Stimulated activated naive B cell treated with anti-CD40 and anti-IgM and Interleukin-4, amounts not matched to agents 10 μg/mL and 1 μg/mL and 100 μg/mL, for 72 hours (primary cell): ENCODE data around the gene MAN1A2.

Experiments used
- ATAC-seq, 2 donors: fragments of 150-1000 bp; cut with Tn5 transposase; replicated peaks; 2 replicates each; pipeline ENCODE4 v1.10.0; 2021; ENCODE audit warnings: moderate library complexity in 1 of 2
- DNase-seq: peaks from one replicate; pipeline ENCODE4 v3.0.0; 2021
- H3K27ac Mint-ChIP-seq: one replicate; pipeline ENCODE4 v1.8.0; 2022; ENCODE audit warnings: mild to moderate bottlenecking, mixed read lengths
- H3K27me3 Mint-ChIP-seq, 2 donors: one replicate each; pipeline ENCODE4 v1.8.0; 2022; ENCODE audit warnings: mixed read lengths in 2 of 2
- H3K36me3 Mint-ChIP-seq, 2 donors: one replicate each; pipeline ENCODE4 v1.8.0; 2022; ENCODE audit warnings: mixed read lengths in 2 of 2, mild to moderate bottlenecking in 1 of 2
- H3K4me1 Mint-ChIP-seq, 2 donors: one replicate each; pipeline ENCODE4 v1.8.0; 2022; ENCODE audit warnings: mixed read lengths in 2 of 2, mild to moderate bottlenecking in 1 of 2
- H3K4me3 Mint-ChIP-seq, 2 donors: one replicate each; pipeline ENCODE4 v1.8.0; 2022; ENCODE audit warnings: mild to moderate bottlenecking in 2 of 2, mixed read lengths in 2 of 2, moderate library complexity in 1 of 2
- H3K9me3 Mint-ChIP-seq, 2 donors: one replicate each; pipeline ENCODE4 v1.8.0; 2022; ENCODE audit warnings: mixed read lengths in 2 of 2, mild to moderate bottlenecking in 1 of 2

MAN1A2 gene

GRCh38 chr1:117368116-117369108, 1.2 kb downstream of the MAN1A2 start:
- Mint-ChIP-seq H3K36me3 (peaks cover 0 to 5% of the 10 kb centered on the region in 2 donors), H3K27ac (peak overlapping the region; percentile 78), H3K4me1 (peaks cover 35 to 71% of the 10 kb centered on the region in 2 donors), H3K27me3 (no peaks in the 10 kb centered on the region), H3K4me3 (peak overlapping the region; percentile 87), H3K9me3 (no peaks in the 10 kb centered on the region)
- peak in 1 of 2 donors; percentile 22 for ATAC-seq
- no peak for DNase-seq

- DNase-seq: no peak
- Mint-ChIP-seq H3K27ac (no peak overlapping the region), H3K27me3 (no peaks in the 10 kb centered on the region), H3K36me3 (peaks cover 0 to 5% of the 10 kb centered on the region in 2 donors), H3K4me1 (peaks cover 32 to 73% of the 10 kb centered on the region in 2 donors), H3K9me3 (no peaks in the 10 kb centered on the region), H3K4me3 (peak overlapping the region; percentile 63 to 66)
- ATAC-seq: no peak
Observed at GRCh38 chr1:117370071-117370470, 2.8 kb downstream of the MAN1A2 start.

GRCh38 chr1:117370509-117370908, 3.3 kb downstream of the MAN1A2 start:
- H3K4me3 Mint-ChIP-seq: no peak overlapping the region
- no peaks in the 10 kb centered on the region for H3K27me3 Mint-ChIP-seq
- H3K4me1 Mint-ChIP-seq: peaks cover 31 to 69% of the 10 kb centered on the region in 2 donors
- peaks cover 0 to 5% of the 10 kb centered on the region in 2 donors for H3K36me3 Mint-ChIP-seq
- H3K9me3 Mint-ChIP-seq: no peaks in the 10 kb centered on the region
- ATAC-seq (no peak), DNase-seq (no peak)
- no peak overlapping the region for H3K27ac Mint-ChIP-seq

GRCh38 chr1:117371441-117372151, 4.3 kb downstream of the MAN1A2 start:
- H3K4me3 Mint-ChIP-seq: peak overlapping the region in 1 of 2 donors; percentile 20
- peaks cover 32 to 60% of the 10 kb centered on the region in 2 donors for H3K4me1 Mint-ChIP-seq
- H3K9me3 Mint-ChIP-seq: no peaks in the 10 kb centered on the region
- H3K27ac Mint-ChIP-seq: no peak overlapping the region
- no peak for ATAC-seq
- H3K36me3 Mint-ChIP-seq: peaks cover 0 to 10% of the 10 kb centered on the region in 2 donors
- H3K27me3 Mint-ChIP-seq: no peaks in the 10 kb centered on the region
- DNase-seq: no peak

- Mint-ChIP-seq H3K36me3 (peaks cover 0 to 10% of the 10 kb centered on the region in 2 donors), H3K4me1 (peaks cover 29 to 55% of the 10 kb centered on the region in 2 donors), H3K27me3 (no peaks in the 10 kb centered on the region), H3K27ac (no peak overlapping the region), H3K9me3 (no peaks in the 10 kb centered on the region), H3K4me3 (no peak overlapping the region)
- DNase-seq (no peak), ATAC-seq (no peak)
Observed at GRCh38 chr1:117372863-117373412, 5.7 kb downstream of the MAN1A2 start.

- Mint-ChIP-seq H3K4me1 (peaks cover 23 to 50% of the 10 kb centered on the region in 2 donors), H3K27me3 (no peaks in the 10 kb centered on the region), H3K4me3 (no peak overlapping the region), H3K9me3 (no peaks in the 10 kb centered on the region), H3K36me3 (peaks cover 0 to 10% of the 10 kb centered on the region in 2 donors), H3K27ac (no peak overlapping the region)
- DNase-seq (no peak), ATAC-seq (no peak)
Observed at GRCh38 chr1:117373932-117374331, 6.7 kb downstream of the MAN1A2 start.

GRCh38 chr1:117375327-117375726, 8.1 kb downstream of the MAN1A2 start:
- H3K4me3 Mint-ChIP-seq: no peak overlapping the region
- H3K4me1 Mint-ChIP-seq: peaks cover 21 to 49% of the 10 kb centered on the region in 2 donors
- peaks cover 0 to 10% of the 10 kb centered on the region in 2 donors for H3K36me3 Mint-ChIP-seq
- H3K27ac Mint-ChIP-seq: no peak overlapping the region
- no peak for DNase-seq
- no peak for ATAC-seq
- H3K9me3 Mint-ChIP-seq: no peaks in the 10 kb centered on the region
- H3K27me3 Mint-ChIP-seq: no peaks in the 10 kb centered on the region

GRCh38 chr1:117387060-117387633, 19.9 kb downstream of the MAN1A2 start:
- ATAC-seq (no peak), DNase-seq (no peak)
- no peaks in the 10 kb centered on the region for H3K27me3 Mint-ChIP-seq
- peaks cover 11 to 13% of the 10 kb centered on the region in 2 donors for H3K36me3 Mint-ChIP-seq
- no peak overlapping the region for H3K4me3 Mint-ChIP-seq
- peaks cover 31 to 63% of the 10 kb centered on the region in 2 donors for H3K4me1 Mint-ChIP-seq
- H3K27ac Mint-ChIP-seq: no peak overlapping the region
- peaks cover 5 to 8% of the 10 kb centered on the region in 2 donors for H3K9me3 Mint-ChIP-seq

GRCh38 chr1:117388328-117388727, 21.1 kb downstream of the MAN1A2 start:
- Mint-ChIP-seq H3K27me3 (no peaks in the 10 kb centered on the region), H3K4me3 (no peak overlapping the region), H3K4me1 (peaks cover 31 to 68% of the 10 kb centered on the region in 2 donors), H3K9me3 (peaks cover 4 to 5% of the 10 kb centered on the region in 2 donors), H3K36me3 (peaks cover 4 to 9% of the 10 kb centered on the region in 2 donors), H3K27ac (no peak overlapping the region)
- DNase-seq (no peak), ATAC-seq (no peak)

- H3K4me3 Mint-ChIP-seq: no peak overlapping the region
- no peak for DNase-seq
- H3K36me3 Mint-ChIP-seq: peaks cover 0 to 3% of the 10 kb centered on the region in 2 donors
- peaks cover 31 to 69% of the 10 kb centered on the region in 2 donors for H3K4me1 Mint-ChIP-seq
- no peaks in the 10 kb centered on the region for H3K27me3 Mint-ChIP-seq
- H3K27ac Mint-ChIP-seq: no peak overlapping the region
- no peak for ATAC-seq
- H3K9me3 Mint-ChIP-seq: peaks cover 0 to 1% of the 10 kb centered on the region in 2 donors
Observed at GRCh38 chr1:117389284-117389683, 22.0 kb downstream of the MAN1A2 start.

GRCh38 chr1:117389779-117390178, 22.5 kb downstream of the MAN1A2 start:
- Mint-ChIP-seq H3K9me3 (peaks cover 0 to 1% of the 10 kb centered on the region in 2 donors), H3K4me1 (peaks cover 34 to 74% of the 10 kb centered on the region in 2 donors), H3K27ac (no peak overlapping the region), H3K27me3 (no peaks in the 10 kb centered on the region), H3K4me3 (no peak overlapping the region), H3K36me3 (no peaks in the 10 kb centered on the region)
- ATAC-seq: no peak
- no peak for DNase-seq

GRCh38 chr1:117392771-117393170, 25.5 kb downstream of the MAN1A2 start:
- Mint-ChIP-seq H3K27ac (no peak overlapping the region), H3K9me3 (peaks cover 0 to 1% of the 10 kb centered on the region in 2 donors), H3K4me3 (no peak overlapping the region), H3K4me1 (peaks cover 24 to 50% of the 10 kb centered on the region in 2 donors), H3K27me3 (no peaks in the 10 kb centered on the region), H3K36me3 (no peaks in the 10 kb centered on the region)
- ATAC-seq (no peak), DNase-seq (no peak)

- Mint-ChIP-seq H3K4me3 (no peak overlapping the region), H3K4me1 (peaks cover 32 to 52% of the 10 kb centered on the region in 2 donors), H3K27ac (no peak overlapping the region), H3K36me3 (peaks cover 4 to 7% of the 10 kb centered on the region in 2 donors), H3K27me3 (no peaks in the 10 kb centered on the region), H3K9me3 (no peaks in the 10 kb centered on the region)
- ATAC-seq (no peak), DNase-seq (no peak)
Observed at GRCh38 chr1:117396074-117396473, 28.8 kb downstream of the MAN1A2 start.

GRCh38 chr1:117396636-117397035, 29.4 kb downstream of the MAN1A2 start:
- peaks cover 32 to 47% of the 10 kb centered on the region in 2 donors for H3K4me1 Mint-ChIP-seq
- no peak overlapping the region for H3K4me3 Mint-ChIP-seq
- H3K9me3 Mint-ChIP-seq: no peaks in the 10 kb centered on the region

More at GRCh38 chr1:117396636-117397035, 29.4 kb downstream of the MAN1A2 start:
- Mint-ChIP-seq H3K27ac (no peak overlapping the region), H3K36me3 (peaks cover 5 to 9% of the 10 kb centered on the region in 2 donors), H3K27me3 (no peaks in the 10 kb centered on the region)
- DNase-seq (no peak), ATAC-seq (no peak)
